ENCODE data around the gene THOP1. TPM values are rescaled to one million over a fixed set of nuclear protein-coding genes. Genes with fewer than 3 reads are reported as not detected.

THOP1 gene
- total and polyA plus RNA-seq, 10 of the 15 experiments (the other 5 are each of a cell fraction or from before 2014, with no cell fraction given), result 1.9 to 270 (median 169) TPM

GRCh38 chr19:2812414-2813234 lies 27.3 kb downstream of the THOP1 start (continued):
- TF ChIP-seq ZNF217 (IDR thresholded peaks at IDR 0.05), result no peak
- TF ChIP-seq KDM1A (IDR thresholded peaks at IDR 0.05; ENCODE audit: borderline replicate concordance), result no peak
- no peak for TF ChIP-seq ZSCAN29 (IDR thresholded peaks at IDR 0.05)
- TF ChIP-seq MTA2 (IDR thresholded peaks at IDR 0.05; ENCODE audit: low read depth), result no peak
- no peak for TF ChIP-seq POU2F2 (IDR thresholded peaks at IDR 0.05; ENCODE audit: borderline replicate concordance, low read depth, low read length)

DNA sequence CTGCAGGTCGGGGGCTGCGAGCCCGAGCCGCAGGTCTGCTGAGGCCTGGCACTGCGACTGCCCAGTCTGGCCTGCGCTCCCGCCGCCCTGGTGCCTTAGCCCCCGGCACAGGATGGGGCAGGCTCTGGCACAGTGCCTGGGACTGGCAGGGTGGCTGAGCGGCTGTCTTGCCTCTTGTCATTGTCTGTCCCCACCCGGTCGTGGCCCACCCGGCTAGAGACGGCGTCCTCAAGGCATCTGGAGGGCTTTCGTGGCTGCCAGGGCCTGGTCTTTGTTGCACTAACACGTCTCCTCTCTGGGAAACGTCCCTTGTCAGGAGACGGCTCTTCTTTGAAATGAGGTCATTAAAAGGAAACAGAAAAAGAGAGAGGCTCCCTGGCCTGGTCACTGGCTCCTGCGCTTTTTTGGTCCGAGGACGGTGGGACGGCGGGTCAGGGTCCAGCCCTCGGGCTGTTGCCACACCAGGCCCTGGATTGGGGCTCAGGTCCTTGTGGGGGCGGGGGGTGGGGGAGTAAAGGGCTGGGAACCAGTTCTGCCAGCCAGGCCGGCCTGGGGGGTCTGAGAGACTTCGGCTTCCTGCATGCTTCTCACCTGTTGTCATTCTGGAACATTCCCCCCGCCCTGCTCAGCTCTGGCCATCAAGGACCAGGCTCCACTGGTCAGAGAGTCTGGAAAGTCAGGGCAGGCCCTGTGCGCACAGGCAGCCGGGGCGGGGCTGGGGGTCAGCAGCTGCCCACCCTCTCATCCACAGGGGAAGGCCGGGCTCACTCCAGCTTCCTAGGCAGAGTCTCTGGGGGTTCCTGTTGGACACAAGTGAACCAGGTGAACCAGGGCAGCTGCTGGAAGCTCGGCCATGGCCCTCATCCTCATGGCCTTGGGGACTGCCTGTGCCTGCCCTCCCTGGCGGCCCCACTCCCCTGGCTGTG lies 28.2 kb downstream of the THOP1 start:
- no peak for ATAC-seq
- Histone ChIP-seq H3K27ac (ENCODE audit: control insufficient read depth, insufficient read depth) (no peak overlapping the region), H3K36me3 (ENCODE audit: control insufficient read depth in 2 of 2, insufficient read depth in 2 of 2, low read length in 1 of 2) (peaks cover 16 to 22% of the 10 kb centered on the region in 2 experiments), H3K4me3 (no peak overlapping the region), H3K4me2 (ENCODE audit: control insufficient read depth, insufficient read depth) (no peak overlapping the region), H3K9ac (ENCODE audit: control insufficient read depth, insufficient read depth, low read length) (no peak overlapping the region), H3K9me3 (replicated peaks; ENCODE audit: control insufficient read depth, insufficient read depth, low read length) (no peaks in the 10 kb centered on the region), H2AFZ (ENCODE audit: control insufficient read depth, low read depth, low read length) (no peak overlapping the region), H3K4me1 (ENCODE audit: control insufficient read depth, insufficient read depth, low read length) (no peaks in the 10 kb centered on the region), H3K79me2 (ENCODE audit: control insufficient read depth, insufficient read depth, low read length) (no peaks in the 10 kb centered on the region), H3K27me3 (replicated peaks in 1 of 2; ENCODE audit: control insufficient read depth in 2 of 2, insufficient read depth in 2 of 2, low read length in 1 of 2) (no peaks in the 10 kb centered on the region), H4K20me1 (ENCODE audit: control insufficient read depth, insufficient read depth) (no peaks in the 10 kb centered on the region)
- in situ Hi-C loops (cut with MboI), result no loop called here
- no peak for DNase-seq (ENCODE audit: low read depth, low spot score)
- intact Hi-C loops (cut with micrococcal nuclease; ENCODE audit: unreplicated experiment), result no loop called here
- ChIA-PET CTCF (no interaction called here), POLR2A (no interaction called here), RAD21 (ENCODE audit: unreplicated experiment) (no interaction called here), SMC1A (ENCODE audit: uncharacterized antibody, unreplicated experiment) (no interaction called here)
- FAIRE-seq, result no peak
- no TSS peak for BruUV-seq (replicated peaks)
- TF ChIP-seq ELK1 (IDR thresholded peaks at IDR 0.05; ENCODE audit: low read depth, low read length) (no peak), NR2F1 (conservative IDR thresholded peaks at IDR 0.05) (no peak), KLF5 (IDR thresholded peaks at IDR 0.05; ENCODE audit: partially characterized antibody) (no peak), POLR2A (IDR thresholded peaks at IDR 0.05; ENCODE audit: low read depth, low read length) (0 out of 2 replicates have a peak, but pooled peaks have one; percentile 9)
- 90% methylated on average over 28 of the region's 35 CpGs for WGBS (ENCODE audit: insufficient coverage, insufficient replicate concordance, low lambda C conversion rate, missing lambda C conversion rate)

All from GM12878 (cell line).